Astrocyte (in vitro differentiated cells and primary cell): ENCODE data around the gene LARGE1.

ENCODE experiments used
- CTCF ChIP-seq: IDR thresholded peaks from 2 replicates; pipeline ENCODE4 v1.5.1; 2011; ENCODE audit warnings: low read depth, mild to moderate bottlenecking, inconsistent platforms, low read length, moderate library complexity; ENCODE audit not compliant: insufficient read depth
- EZH2 ChIP-seq: IDR thresholded peaks from 2 replicates; pipeline ENCODE4 v1.6.1; 2012; ENCODE audit warnings: mild to moderate bottlenecking, low read length, inconsistent platforms; ENCODE audit not compliant: insufficient read depth

- TF ChIP-seq CTCF (no peak), EZH2 (no peak)
Measured at GRCh38 chr22:33409079-33409478, 511.2 kb downstream of the LARGE1 start.
